Measurements from ENCODE around the gene NEDD4L. TPM values are rescaled to one million over a fixed set of nuclear protein-coding genes. Genes with fewer than 3 reads are reported as not detected.

Gene NEDD4L
- total RNA-seq, 1 donor from 2014 or later, result 41.4 TPM

- Mint-ChIP-seq H3K27ac (ENCODE audit: unreplicated experiment) (no peak overlapping the region), H3K9me3 (no peaks in the 10 kb centered on the region), H3K36me3 (ENCODE audit: low read depth) (peaks cover 3% of the 10 kb centered on the region), H3K4me3 (no peak overlapping the region), H3K4me1 (peaks cover 17% of the 10 kb centered on the region), H3K27me3 (ENCODE audit: low read depth) (no peaks in the 10 kb centered on the region)
- TF ChIP-seq CTCF (conservative IDR thresholded peaks at IDR 0.05), result no peak
- DNase-seq (ENCODE audit: low read depth, low spot score), result no peak
These were observed 248.6 kb downstream of the NEDD4L start for GRCh38 chr18:58292638-58293037.

- no peak overlapping the region for H3K4me3 Mint-ChIP-seq
- no peaks in the 10 kb centered on the region for H3K4me1 Mint-ChIP-seq
- TF ChIP-seq CTCF (conservative IDR thresholded peaks at IDR 0.05), result no peak
- DNase-seq (ENCODE audit: low read depth, low spot score), result no peak
- no peaks in the 10 kb centered on the region for H3K27me3 Mint-ChIP-seq (ENCODE audit: low read depth)
- no peak overlapping the region for H3K27ac Mint-ChIP-seq (ENCODE audit: unreplicated experiment)
- no peaks in the 10 kb centered on the region for H3K9me3 Mint-ChIP-seq
- peaks cover 3% of the 10 kb centered on the region for H3K36me3 Mint-ChIP-seq (ENCODE audit: low read depth)
These were observed 253.2 kb downstream of the NEDD4L start for GRCh38 chr18:58297198-58297597.

GRCh38 chr18:58298251-58299134 lies 254.5 kb downstream of the NEDD4L start:
- Mint-ChIP-seq H3K4me3 (no peak overlapping the region), H3K27ac (ENCODE audit: unreplicated experiment) (no peak overlapping the region), H3K36me3 (ENCODE audit: low read depth) (no peaks in the 10 kb centered on the region), H3K9me3 (no peaks in the 10 kb centered on the region), H3K27me3 (ENCODE audit: low read depth) (no peaks in the 10 kb centered on the region), H3K4me1 (no peaks in the 10 kb centered on the region)
- DNase-seq (ENCODE audit: low read depth, low spot score), result no peak
- TF ChIP-seq CTCF (conservative IDR thresholded peaks at IDR 0.05), result no peak

- DNase-seq (ENCODE audit: low read depth, low spot score), result no peak
- Mint-ChIP-seq H3K4me3 (no peak overlapping the region), H3K27ac (ENCODE audit: unreplicated experiment) (no peak overlapping the region), H3K9me3 (peaks cover 3% of the 10 kb centered on the region), H3K4me1 (no peaks in the 10 kb centered on the region), H3K36me3 (ENCODE audit: low read depth) (no peaks in the 10 kb centered on the region), H3K27me3 (ENCODE audit: low read depth) (no peaks in the 10 kb centered on the region)
- no peak for TF ChIP-seq CTCF (conservative IDR thresholded peaks at IDR 0.05)
These were observed 255.1 kb downstream of the NEDD4L start for GRCh38 chr18:58299135-58299473.

GRCh38 chr18:58299936-58300335 lies 255.9 kb downstream of the NEDD4L start:
- Mint-ChIP-seq H3K9me3 (peaks cover 3% of the 10 kb centered on the region), H3K27me3 (ENCODE audit: low read depth) (no peaks in the 10 kb centered on the region), H3K4me1 (no peaks in the 10 kb centered on the region), H3K4me3 (no peak overlapping the region), H3K27ac (ENCODE audit: unreplicated experiment) (no peak overlapping the region), H3K36me3 (ENCODE audit: low read depth) (no peaks in the 10 kb centered on the region)
- no peak for DNase-seq (ENCODE audit: low read depth, low spot score)
- TF ChIP-seq CTCF (conservative IDR thresholded peaks at IDR 0.05), result no peak
